ENCODE data around the gene P2RY8.

P2RY8 gene

GRCh38 chrX:1537031-1537715 is at the start of gene P2RY8:
Gene P2RY8 (minus strand): TSS chrX:1537185. CDS start chrX:1466558, 70,627 bp downstream.
- no peak within 1 kb of the TSS for H3K4me3 ChIP-seq (ENCODE audit: insufficient read length, low read depth)
- H3K9me3 ChIP-seq (ENCODE audit: insufficient read depth, low read length) = no peaks in the 10 kb centered on the region
- H3K4me1 ChIP-seq (ENCODE audit: insufficient read depth, insufficient read length) = peaks cover 7% of the 10 kb centered on the region
- no peak for DNase-seq (ENCODE audit: low read depth, low spot score)
- H3K27me3 ChIP-seq (ENCODE audit: insufficient read depth, insufficient read length) = no peaks in the 10 kb centered on the region
- H3K36me3 ChIP-seq (ENCODE audit: insufficient read depth, insufficient read length, low read length) = no peaks in the 10 kb centered on the region
- no peak within 1 kb of the TSS for H3K9ac ChIP-seq (ENCODE audit: insufficient read length, low read depth)
- TF ChIP-seq ZNF274 (IDR thresholded peaks at IDR 0.05; ENCODE audit: low read depth, low read length) = no peak
- no peak for TF ChIP-seq SUZ12 (IDR thresholded peaks at IDR 0.05; ENCODE audit: extremely low read depth, insufficient read depth, insufficient read length)
- TF ChIP-seq YY1 (IDR thresholded peaks at IDR 0.05; ENCODE audit: insufficient read depth, insufficient read length) = no peak

GRCh38 chrX:1584237-1585011 is 47.4 kb upstream of the P2RY8 start:
- H3K27me3 ChIP-seq (ENCODE audit: insufficient read depth, insufficient read length) = no peaks in the 10 kb centered on the region
- TF ChIP-seq YY1 (IDR thresholded peaks at IDR 0.05; ENCODE audit: insufficient read depth, insufficient read length) (no peak), ZNF274 (IDR thresholded peaks at IDR 0.05; ENCODE audit: low read depth, low read length) (no peak), SUZ12 (IDR thresholded peaks at IDR 0.05; ENCODE audit: extremely low read depth, insufficient read depth, insufficient read length) (no peak)
- H3K4me3 ChIP-seq (ENCODE audit: insufficient read length, low read depth) = no peak overlapping the region
- H3K36me3 ChIP-seq (ENCODE audit: insufficient read depth, insufficient read length, low read length) = no peaks in the 10 kb centered on the region
- peaks cover 4% of the 10 kb centered on the region; the same call in 1 of the 2 replicates for H3K9me3 ChIP-seq (ENCODE audit: insufficient read depth, low read length)
- no peaks in the 10 kb centered on the region for H3K4me1 ChIP-seq (ENCODE audit: insufficient read depth, insufficient read length)
- no peak for DNase-seq (ENCODE audit: low read depth, low spot score)
- no peak overlapping the region for H3K9ac ChIP-seq (ENCODE audit: insufficient read length, low read depth)

GRCh38 chrX:1582686-1583437 is 45.9 kb upstream of the P2RY8 start:
- no peaks in the 10 kb centered on the region for H3K36me3 ChIP-seq (ENCODE audit: insufficient read depth, insufficient read length, low read length)
- no peaks in the 10 kb centered on the region for H3K4me1 ChIP-seq (ENCODE audit: insufficient read depth, insufficient read length)
- no peak overlapping the region for H3K4me3 ChIP-seq (ENCODE audit: insufficient read length, low read depth)
- H3K27me3 ChIP-seq (ENCODE audit: insufficient read depth, insufficient read length) = no peaks in the 10 kb centered on the region
- TF ChIP-seq ZNF274 (IDR thresholded peaks at IDR 0.05; ENCODE audit: low read depth, low read length) (no peak), YY1 (IDR thresholded peaks at IDR 0.05; ENCODE audit: insufficient read depth, insufficient read length) (no peak), SUZ12 (IDR thresholded peaks at IDR 0.05; ENCODE audit: extremely low read depth, insufficient read depth, insufficient read length) (no peak)
- H3K9ac ChIP-seq (ENCODE audit: insufficient read length, low read depth) = no peak overlapping the region
- no peak for DNase-seq (ENCODE audit: low read depth, low spot score)
- H3K9me3 ChIP-seq (ENCODE audit: insufficient read depth, low read length) = peaks cover 4% of the 10 kb centered on the region; the same call in 1 of the 2 replicates

- Histone ChIP-seq H3K9ac (ENCODE audit: insufficient read length, low read depth) (no peak overlapping the region), H3K4me1 (ENCODE audit: insufficient read depth, insufficient read length) (no peaks in the 10 kb centered on the region), H3K4me3 (ENCODE audit: insufficient read length, low read depth) (no peak overlapping the region), H3K36me3 (ENCODE audit: insufficient read depth, insufficient read length, low read length) (no peaks in the 10 kb centered on the region), H3K9me3 (ENCODE audit: insufficient read depth, low read length) (peaks cover 4% of the 10 kb centered on the region; the same call in 1 of the 2 replicates), H3K27me3 (ENCODE audit: insufficient read depth, insufficient read length) (peaks cover 2% of the 10 kb centered on the region)
- DNase-seq (ENCODE audit: low read depth, low spot score) = peak; percentile 40
- TF ChIP-seq YY1 (IDR thresholded peaks at IDR 0.05; ENCODE audit: insufficient read depth, insufficient read length) = no peak
- TF ChIP-seq ZNF274 (IDR thresholded peaks at IDR 0.05; ENCODE audit: low read depth, low read length) = no peak
- no peak for TF ChIP-seq SUZ12 (IDR thresholded peaks at IDR 0.05; ENCODE audit: extremely low read depth, insufficient read depth, insufficient read length)
Observed at GRCh38 chrX:1581132-1581531, 44.1 kb upstream of the P2RY8 start.

- Histone ChIP-seq H3K27me3 (ENCODE audit: insufficient read depth, insufficient read length) (peaks cover 7% of the 10 kb centered on the region), H3K36me3 (ENCODE audit: insufficient read depth, insufficient read length, low read length) (no peaks in the 10 kb centered on the region), H3K4me1 (ENCODE audit: insufficient read depth, insufficient read length) (no peaks in the 10 kb centered on the region), H3K9me3 (ENCODE audit: insufficient read depth, low read length) (peaks cover 4% of the 10 kb centered on the region; the same call in 1 of the 2 replicates), H3K4me3 (ENCODE audit: insufficient read length, low read depth) (no peak overlapping the region), H3K9ac (ENCODE audit: insufficient read length, low read depth) (no peak overlapping the region)
- TF ChIP-seq ZNF274 (IDR thresholded peaks at IDR 0.05; ENCODE audit: low read depth, low read length) (no peak), SUZ12 (IDR thresholded peaks at IDR 0.05; ENCODE audit: extremely low read depth, insufficient read depth, insufficient read length) (no peak), YY1 (IDR thresholded peaks at IDR 0.05; ENCODE audit: insufficient read depth, insufficient read length) (no peak)
- no peak for DNase-seq (ENCODE audit: low read depth, low spot score)
Observed at GRCh38 chrX:1578511-1579173, 41.7 kb upstream of the P2RY8 start.

GRCh38 chrX:1577845-1578244 is 40.9 kb upstream of the P2RY8 start:
- TF ChIP-seq SUZ12 (IDR thresholded peaks at IDR 0.05; ENCODE audit: extremely low read depth, insufficient read depth, insufficient read length) (no peak), ZNF274 (IDR thresholded peaks at IDR 0.05; ENCODE audit: low read depth, low read length) (no peak), YY1 (IDR thresholded peaks at IDR 0.05; ENCODE audit: insufficient read depth, insufficient read length) (no peak)
- H3K4me3 ChIP-seq (ENCODE audit: insufficient read length, low read depth) = no peak overlapping the region
- no peaks in the 10 kb centered on the region for H3K4me1 ChIP-seq (ENCODE audit: insufficient read depth, insufficient read length)
- H3K9me3 ChIP-seq (ENCODE audit: insufficient read depth, low read length) = peaks cover 4% of the 10 kb centered on the region; the same call in 1 of the 2 replicates
- no peaks in the 10 kb centered on the region for H3K36me3 ChIP-seq (ENCODE audit: insufficient read depth, insufficient read length, low read length)
- H3K27me3 ChIP-seq (ENCODE audit: insufficient read depth, insufficient read length) = peaks cover 7% of the 10 kb centered on the region
- no peak for DNase-seq (ENCODE audit: low read depth, low spot score)
- H3K9ac ChIP-seq (ENCODE audit: insufficient read length, low read depth) = no peak overlapping the region

Data from NT2/D1 (cell line).